Activated CD4-positive, alpha-beta T cell treated with anti-CD3 and anti-CD28 coated beads, Interleukin-2, amount 50 U/mL, for 48 hours (primary cell): Measurements from ENCODE around the gene TKTL1.

Experiments
- DNase-seq, 2 experiments: peaks; one replicate each; pipeline ENCODE4 v3.0.0-alpha.2; 2020

Gene TKTL1

DNA sequence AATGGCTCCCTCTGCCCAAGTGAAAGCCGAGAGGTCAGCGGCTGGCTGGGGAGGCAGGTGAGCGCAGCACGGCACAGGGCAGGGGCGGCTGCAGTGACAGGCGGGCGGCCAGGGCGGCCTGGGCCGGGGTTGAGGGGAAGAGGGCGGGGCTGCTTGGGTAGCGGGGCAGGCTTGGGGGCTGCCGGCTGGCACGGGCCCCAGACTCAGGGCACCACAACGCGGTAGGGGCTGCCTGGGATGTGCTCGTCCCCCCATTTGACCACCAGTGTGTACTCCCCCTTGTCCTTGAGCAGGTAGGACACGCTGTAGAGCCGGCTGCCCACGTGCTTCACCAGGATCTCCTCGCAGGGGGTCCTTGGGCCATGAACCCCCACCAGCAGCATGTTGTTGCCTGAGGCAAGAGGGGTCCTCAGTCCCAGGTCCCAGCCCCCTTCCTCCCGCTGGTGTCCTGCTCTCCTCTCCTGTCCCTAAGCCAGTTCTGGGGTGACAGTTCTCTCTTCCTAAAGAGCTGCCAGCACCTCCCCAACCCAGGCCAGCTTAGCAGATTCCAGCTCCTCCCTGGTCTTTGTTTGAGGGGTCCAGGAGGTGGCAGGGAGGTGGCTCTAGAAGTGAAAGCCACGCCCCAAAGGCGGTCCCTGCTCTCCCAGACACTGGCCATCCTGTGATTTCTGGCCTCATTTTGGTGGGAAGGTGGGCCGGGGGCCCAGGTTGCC lies 53.2 kb downstream of the TKTL1 start:
- DNase-seq = no peak

DNA sequence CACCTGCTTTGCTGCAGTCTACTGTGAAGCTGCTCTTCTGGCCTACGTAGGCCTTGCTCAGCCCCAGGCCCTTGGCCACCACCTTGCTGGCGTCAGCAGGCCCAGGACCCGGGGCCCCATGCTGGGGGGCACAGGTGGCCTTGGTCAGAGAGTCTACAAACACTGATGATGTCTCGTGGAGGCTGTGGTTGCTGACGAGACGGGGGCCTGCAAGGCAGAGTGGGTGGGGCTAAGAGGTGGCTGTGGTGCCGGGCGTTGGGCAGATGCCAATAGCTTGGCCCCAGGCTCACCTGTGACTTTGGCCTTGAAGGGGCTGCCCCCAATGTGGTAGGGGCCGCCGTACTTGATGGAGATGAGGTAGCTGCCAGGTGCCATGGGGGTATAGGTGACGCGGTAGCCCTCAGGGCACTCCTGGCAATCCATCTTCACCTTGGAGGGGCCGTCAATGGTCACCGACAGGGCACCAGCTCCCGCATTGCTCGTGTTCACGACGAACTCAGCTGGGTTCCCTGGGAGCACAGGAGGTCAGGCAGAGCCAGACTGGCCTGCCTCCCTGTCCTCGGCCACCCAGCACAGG lies 53.9 kb downstream of the TKTL1 start:
- DNase-seq = no peak

DNA sequence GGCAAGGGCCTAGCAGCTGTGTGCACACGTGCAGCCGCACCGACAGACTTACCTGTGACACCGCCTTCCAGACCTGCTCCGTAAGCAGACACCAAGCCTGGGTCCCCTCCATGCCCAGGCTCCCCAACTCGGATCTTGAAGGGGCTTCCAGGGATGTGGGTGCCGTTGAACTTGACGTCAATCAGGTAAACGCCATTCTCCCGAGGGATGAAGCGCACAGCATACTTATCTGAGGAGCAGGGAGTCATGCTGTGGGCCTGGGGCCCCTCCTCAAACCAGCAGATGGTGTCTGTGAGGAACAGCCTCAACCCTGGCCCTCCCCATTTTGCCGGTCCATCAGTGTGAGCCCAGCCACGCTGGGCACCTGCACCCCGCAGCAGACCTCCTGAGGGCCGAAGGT lies 54.4 kb downstream of the TKTL1 start:
- no peak for DNase-seq

DNA sequence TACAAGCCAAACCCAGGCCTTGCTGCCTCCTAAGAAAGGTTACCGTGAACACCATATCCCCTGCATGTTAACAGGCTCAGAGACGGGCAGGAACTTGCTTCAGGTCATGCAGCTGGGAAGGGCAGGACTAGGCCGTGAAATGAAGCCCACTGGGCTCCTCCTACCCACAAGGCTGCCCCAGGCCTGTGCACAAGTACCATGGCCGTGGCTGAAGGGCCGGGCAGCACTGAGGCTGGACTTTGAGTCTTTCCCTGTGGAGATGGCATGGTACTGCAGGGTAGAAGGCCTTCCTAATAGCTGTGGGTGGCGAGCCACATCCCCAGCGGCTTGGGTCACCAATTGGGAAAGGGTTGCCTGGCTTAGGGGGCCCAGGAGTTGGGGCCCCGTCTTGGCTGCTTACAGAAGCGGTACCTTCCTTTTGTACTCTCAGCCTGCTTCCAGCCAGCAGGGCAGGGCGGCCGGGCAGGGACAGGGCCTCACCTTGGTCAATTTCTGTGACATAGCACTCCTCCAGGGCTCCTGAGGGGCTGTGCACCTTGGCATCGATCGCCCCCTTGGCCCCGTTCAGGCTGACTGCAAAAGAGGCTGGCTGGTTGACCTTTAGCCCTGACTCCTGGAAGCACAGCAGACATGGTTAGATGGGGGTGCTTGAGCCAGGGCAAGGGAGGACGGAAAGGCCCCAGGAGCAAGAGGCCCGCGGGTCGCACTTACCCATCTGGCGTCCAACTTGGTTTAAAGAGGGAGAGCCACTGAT lies 55.0 kb downstream of the TKTL1 start:
- no peak for DNase-seq

DNA sequence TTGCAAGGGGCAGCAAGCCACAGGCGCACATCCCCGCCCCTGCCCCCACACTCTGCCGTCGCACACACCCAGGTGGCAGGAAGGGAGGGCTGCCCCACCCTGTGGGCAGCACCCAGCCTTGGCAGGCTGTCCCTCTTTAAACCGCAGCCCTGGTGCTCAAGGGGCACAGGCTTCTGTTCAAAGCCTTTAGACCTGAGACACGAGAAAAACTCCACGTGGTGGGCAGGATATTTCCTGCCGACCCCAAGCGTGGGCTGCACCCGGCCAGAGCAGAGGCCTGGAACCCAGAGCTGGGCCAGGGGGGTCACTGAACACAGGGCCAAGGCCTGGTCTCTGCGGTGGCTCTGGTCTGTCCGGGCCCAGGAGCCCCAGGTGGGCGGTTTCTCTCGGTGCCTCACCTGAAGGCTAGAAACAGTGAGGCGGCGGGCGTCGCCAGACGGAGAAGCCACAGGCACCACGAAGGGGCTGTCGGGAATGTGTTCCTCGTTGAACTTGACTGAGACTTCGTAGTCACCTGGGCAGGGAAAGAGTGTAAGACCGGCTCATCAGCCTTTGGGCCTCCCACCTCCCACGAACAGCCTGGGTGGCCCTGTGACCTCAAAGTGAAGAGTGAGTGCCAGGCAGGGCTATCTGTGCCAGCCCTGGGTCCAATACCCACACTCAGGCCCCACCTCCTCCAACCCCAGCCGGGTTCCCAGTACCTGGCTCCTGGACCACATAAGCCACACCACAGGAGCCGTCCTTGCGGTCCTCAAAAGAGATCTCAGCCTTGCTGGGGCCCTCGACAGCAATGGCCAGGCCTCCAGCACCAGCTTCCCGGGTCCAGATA lies 55.8 kb downstream of the TKTL1 start:
- DNase-seq = no peak

DNA sequence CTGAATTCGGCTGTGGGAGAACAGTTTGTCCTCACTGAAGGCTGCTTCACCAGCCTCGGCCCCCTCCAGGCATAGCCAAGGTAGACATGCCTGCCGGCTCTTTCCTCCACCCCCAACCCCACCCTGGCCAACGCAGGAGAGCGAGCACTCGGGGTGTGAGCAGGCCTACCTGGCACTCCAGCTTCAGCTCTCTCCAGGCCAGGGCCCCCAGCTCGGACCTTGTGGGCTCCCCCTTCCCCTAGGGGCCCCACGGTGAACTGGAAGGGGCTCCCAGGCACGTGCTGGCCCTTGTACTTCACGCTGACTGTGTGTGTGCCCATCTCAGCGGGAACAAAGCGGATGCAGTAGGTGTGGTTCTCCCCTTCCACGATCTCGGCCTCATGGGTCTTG lies 56.4 kb downstream of the TKTL1 start:
- no peak for DNase-seq

DNA sequence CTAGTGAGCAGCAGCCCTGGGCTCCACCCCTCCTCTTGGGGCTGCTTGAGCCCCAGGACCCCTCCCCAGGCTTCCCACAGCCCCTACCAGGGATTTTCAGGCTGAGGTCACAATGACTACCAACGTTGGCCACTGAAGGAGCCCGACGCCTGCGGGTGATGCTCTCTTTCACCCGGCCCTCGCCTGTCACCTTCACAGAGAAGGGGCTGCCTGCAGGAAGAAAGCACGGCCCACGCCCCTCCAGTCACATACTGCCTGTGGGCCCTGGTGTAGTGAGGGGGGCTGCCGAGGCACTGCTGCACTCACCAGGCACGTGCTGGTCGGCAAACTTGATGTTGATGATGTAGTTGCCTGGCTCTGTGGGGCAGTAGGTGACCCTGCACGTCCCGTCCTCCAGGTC lies 56.9 kb downstream of the TKTL1 start:
- DNase-seq = no peak

DNA sequence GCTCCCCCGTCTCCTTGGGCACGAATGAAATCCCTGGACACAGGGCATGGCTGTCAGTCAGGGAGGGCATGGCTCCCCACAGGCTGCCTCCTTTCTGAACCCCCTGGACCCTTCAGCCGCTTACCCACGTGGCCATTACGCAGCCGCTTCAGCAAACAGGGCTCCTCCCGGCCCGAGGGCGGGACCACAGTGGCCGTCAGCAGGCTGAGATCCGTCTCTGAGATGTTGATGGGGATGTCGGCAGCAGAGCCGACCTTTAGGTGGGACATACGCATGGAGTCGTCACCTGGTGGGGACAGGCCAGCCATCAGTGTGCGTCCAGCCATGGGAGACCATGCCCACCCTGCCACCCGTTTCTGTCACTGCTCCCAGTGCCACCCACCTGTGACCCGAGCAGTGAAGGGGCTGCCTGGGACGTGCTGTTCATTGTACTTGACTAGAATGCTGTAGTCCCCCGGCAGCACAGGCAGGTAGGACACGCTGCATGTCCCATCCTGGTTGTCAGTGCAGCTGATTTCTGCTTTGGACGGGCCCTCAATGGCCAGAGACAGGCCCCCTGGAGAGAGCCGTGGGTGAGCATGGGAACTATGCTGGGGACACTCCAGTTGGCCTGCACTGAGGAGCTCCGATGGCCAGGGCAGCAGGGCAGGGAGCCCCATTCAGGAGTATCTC lies 57.7 kb downstream of the TKTL1 start:
- DNase-seq = no peak

DNA sequence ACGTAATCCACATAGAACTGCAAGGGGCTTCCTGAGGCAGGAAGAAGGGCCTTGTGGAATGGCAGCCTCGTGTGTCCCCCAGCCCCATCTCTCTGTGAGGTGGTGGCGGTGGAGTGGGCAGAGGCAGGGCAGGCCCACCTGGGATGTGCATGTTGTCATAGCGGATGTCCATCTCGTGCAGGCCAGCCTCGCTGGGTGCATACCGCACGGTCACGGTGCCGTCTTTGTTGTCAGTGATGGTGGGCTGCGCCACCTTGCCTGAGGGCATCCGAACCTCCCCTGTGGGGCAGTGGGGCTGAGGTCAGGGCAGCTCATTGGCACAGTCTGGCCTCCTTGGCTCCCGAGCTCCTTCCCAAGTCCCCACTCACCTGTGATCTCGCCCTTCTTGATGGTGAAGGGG lies 58.4 kb downstream of the TKTL1 start:
- no peak for DNase-seq

DNA sequence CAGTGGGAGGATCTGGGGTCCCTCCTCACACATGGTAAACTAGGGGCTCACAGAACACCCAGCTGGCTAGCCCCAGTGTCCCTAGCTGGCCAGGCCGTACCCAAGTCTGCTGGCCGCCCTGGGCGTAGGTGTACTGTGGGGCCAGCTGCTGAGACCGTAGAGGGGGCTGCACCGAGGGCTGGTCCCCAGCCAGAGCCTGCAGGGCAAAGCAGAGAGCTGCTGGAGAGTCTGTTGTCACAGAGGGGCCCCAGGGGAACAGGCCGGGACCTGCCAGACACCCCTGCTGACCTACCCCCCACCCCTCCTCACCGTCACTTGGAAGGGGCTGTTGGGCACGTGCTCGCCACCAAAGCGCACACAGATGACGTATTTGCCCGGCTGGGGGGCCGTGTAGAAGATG lies 58.9 kb downstream of the TKTL1 start:
- DNase-seq = no peak

DNA sequence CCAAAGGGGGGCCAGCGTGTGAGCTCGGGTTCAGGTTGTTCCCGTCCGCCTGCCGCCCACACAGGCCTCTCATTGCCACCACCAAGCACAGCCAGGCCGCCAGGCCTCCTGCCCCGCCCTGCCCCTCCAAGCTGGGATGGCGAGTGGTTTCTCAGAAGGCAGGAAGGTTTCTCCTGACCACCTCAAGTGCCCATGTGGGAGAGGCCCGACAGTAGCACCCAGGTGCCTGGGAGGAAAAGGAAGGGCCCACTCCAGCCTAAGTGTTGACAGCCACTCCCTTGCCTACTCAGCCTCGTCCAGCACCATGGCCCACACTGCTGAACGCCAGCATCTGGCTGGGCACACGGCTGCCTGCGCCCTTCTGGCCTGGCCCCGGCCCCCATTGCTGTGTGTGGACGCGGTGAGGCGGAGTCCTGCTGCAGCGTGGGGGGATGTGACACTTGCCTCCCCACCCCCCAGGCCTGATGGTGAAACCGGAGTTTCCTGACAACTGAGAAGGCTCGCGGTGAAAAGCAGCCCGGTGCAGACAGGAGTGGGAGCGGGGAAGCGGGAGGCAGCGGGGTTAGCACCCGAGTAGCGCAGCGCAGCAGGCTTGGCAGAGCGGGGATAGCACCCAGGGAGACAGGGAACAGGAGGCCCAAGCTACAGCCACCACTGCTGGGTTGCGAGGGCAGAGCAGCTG lies 59.6 kb downstream of the TKTL1 start:
- no peak for DNase-seq

DNA sequence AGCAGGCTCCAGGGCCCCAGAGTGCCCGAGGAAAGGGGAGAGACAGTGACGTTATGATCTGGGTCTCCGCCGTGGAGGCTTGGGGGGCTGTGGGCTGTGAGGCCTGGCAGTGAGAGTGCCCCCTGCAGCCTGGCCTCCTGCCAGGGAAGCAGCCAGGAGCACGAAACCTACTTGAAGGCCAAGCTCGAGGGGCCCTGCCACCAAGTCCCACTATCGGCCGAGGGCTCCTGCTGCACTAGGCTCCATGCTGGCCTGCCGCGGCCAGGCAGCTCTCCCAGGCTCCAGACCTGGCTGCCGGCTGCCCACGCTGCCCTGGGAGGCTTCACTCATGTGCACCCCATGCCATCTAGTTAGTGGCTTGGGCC lies 60.2 kb downstream of the TKTL1 start:
- no peak for DNase-seq

DNA sequence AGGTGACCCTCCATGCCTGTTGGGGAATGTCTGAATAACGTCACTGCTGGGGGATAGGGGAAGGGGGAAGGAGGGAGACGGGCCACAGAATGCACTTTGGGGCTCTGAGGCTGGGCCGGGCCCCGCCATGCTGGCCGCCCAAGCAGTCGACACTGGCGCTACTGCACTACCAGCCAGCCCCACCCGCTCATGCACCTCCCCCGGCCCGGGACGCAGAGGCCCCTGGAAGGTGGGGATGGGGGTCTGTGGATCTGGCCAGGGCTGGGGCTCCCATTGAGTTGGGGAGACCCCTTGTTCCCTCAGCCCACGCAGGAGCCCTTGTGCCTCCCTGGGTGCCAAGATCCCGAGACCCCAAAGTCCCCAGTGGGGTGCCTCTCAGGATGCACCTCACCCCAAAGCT lies 61.0 kb downstream of the TKTL1 start:
- no peak for DNase-seq

DNA sequence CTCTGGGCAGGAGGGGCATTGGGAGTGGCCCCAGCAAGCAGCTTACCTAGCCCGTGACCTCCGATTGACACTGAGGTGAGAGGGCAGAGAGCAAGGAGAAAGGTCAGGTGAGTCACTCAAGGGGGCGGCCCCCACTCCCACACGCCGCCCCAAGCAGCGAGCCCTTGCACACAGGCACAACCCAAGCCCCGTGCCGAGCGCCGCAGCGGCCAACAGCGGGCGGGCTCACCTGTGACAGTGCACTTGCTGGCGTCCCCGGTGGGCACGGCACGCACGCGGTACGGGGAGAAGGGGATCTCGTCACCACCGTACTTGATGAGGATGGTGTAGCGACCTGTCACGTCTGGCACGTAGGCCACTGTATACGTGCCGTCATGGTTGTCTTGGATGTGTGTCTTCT lies 61.6 kb downstream of the TKTL1 start:
- DNase-seq = no peak

DNA sequence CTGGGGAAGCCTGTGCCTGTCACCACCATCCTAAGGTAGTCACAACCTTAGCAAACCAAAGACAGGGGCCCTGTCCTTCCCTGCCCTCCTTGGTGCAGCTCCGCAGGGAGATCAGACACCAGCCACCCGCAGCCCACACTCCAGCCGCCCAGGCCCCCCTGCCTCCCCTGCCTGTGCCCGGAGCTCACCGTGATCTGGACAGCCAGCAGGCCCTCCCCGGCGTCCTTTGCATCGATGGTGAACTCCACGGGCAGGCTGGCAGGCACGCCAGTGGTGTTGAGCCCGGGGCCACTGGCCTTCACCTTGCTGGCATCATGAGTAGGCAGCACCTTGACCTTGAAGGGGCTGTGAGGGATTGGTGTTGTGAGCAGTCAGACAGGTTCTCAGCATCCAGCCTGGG lies 62.4 kb downstream of the TKTL1 start:
- no peak for DNase-seq

DNA sequence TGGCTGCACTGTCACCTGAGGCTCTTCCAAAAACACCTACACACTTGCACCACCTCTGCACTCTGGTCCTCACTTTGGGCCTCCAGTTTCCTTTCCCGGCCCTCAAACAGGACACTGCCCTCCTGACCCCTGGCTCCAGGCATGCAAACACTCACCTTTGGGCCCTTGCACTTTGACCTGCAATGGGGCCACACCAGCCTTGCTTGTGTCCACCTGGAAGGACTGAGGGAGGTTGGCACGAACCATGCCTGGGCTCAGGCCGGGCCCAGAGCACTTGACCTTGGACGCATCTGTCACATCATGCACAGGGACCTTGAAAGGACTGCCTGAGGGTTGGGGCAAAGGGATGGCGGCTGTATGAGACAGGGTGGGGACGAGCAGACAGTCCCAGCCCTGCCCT lies 63.2 kb downstream of the TKTL1 start:
- no peak for DNase-seq

DNA sequence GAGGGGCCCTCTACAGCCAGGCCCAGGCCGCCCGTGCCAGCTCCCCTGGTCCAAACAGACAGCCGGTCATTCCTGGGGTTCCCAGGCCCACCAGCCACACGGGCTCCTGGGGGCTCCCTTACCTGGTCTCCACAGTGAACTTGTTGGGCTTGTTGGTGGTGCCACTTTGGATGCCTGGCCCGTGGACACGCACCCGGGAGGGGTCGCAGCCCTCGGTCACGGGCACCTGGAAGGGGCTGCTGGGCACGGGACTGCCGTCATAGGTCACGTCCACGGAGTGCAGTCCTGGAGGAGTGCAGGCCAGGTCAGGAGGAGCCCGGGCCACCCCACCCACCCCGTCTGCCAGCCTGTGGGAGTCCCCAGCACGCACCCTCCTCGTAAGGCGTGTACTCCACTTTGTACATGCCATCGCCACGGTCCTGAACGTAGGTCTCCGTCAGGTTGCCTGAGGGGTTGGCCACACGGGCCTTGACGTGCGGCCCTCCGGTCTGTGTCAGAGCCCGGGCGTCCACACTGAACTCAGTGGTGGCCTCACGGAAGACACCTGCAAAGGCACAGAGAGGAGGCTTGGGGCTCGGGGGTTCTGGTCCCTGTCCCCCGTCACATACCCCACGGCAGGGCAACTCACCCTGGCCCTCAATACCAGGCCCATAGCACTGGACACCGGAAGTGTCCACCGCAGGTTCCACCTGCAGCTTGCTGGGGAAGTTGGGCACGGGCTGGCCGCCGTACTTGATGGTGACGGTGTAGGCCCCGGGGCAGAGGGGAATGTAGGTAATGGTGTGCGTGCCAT lies 64.0 kb downstream of the TKTL1 start:
- no peak for DNase-seq

DNA sequence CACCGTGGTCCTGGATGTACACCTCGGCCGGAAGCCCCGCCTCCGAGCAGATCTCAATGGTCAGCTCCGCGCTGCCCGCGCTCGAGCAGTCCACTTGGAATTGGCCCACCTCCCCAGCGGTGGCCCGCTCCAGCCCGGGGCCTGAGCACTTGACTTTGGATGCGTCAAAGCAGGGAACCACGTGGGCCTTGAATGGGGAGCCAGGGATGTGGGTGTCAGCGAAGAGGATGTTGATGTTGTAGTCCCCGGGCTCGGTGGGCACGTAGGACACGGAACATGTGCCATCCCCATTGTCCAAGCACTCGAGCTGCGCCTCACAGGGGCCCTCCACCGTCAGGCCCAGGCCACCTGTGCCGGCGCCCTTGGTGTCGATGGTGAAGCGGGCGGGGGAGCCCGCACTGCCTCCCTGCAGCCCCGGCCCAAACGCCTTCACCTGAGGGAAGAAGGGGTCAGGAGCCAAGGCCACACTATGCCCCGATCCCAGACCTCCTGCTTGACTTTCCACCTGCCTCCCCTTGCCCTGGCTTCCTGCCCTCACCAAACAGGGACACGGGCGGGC lies 64.6 kb downstream of the TKTL1 start:
- no peak for DNase-seq

DNA sequence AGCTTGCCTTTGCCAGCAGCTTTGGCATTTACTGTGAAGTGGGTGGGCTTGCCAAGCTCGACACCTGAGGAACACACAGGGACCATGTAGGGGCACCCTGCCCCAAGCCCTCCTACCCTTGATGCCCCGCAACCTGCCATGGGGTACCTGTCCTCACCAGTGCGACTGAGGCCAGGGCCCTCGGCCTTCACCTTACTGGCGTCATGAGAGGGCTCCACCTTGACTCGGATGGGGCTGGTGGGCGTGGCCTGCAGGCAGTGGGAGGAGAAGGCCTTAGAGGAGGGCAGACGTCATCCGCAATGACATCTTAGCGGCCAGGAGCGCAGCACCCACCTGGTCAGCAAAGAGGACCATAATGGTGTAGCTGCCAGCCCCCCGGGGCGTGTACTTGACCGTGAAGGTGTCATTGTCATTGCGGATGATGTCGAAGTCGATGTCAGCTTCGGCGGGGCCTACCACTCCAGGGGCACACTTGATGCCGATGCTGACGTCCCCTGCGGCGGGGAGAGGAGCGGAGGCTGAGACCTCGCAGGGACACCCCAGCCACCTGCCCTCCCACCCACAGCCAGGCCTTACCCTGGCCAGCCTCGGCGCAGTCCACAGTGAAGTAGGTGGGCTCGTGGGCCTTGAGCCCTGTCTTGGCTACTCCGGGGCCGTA lies 66.6 kb downstream of the TKTL1 start:
- DNase-seq = no peak

DNA sequence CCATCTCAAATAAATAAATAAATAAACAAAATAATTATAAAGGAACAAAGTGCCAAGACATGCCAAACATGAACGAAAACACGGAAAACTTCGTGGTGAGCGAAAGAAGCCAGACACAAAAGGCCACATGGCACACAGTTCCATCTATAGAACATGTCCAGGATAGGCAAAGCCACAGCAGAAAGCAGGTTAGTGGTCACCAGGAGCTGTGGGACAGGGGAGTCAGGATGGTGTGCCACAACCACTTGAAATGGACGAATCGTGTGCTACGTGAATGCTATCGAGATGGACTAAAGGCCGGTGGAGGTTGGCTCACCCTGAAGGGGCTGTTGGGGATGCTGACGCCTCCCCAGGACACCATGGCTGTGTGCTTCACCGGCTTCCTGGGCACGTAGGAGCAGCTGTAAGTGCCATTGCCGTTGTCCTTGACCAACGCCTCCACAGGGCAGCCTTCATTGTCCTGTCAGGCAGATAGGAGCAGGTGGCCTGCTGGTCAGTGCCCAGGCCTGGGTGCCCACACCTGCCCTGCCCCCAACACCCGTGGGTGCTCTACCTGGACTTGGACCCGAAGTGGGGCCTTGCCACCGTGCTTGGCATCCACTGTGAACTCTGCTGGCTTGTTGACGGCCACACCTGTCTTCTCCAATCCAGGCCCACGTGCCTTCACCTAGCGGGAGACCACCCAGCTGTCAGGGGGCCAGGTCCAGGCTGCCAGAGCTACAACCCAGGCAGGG lies 68.3 kb downstream of the TKTL1 start:
- no peak for DNase-seq
